Testis (tissue), 3 donors: Measurements from ENCODE around the gene OSM. TPM values are rescaled to one million over a fixed set of nuclear protein-coding genes. Genes with fewer than 3 reads are reported as not detected.

Experiments used
- DNase-seq: peaks from one replicate; pipeline ENCODE4 v3.0.0-alpha.2; 2019
- H3K27ac ChIP-seq, 2 donors: fragments of 200-600 bp; sonication (generic); one replicate each; pipeline ENCODE4 v1.5.1; 2019
- H3K27me3 ChIP-seq: fragments of 200-600 bp; sonication (generic); one replicate; pipeline ENCODE4 v1.5.1; 2019
- H3K36me3 ChIP-seq: fragments of 200-600 bp; sonication (generic); one replicate; pipeline ENCODE4 v1.5.1; 2017; ENCODE audit warnings: low read depth; ENCODE audit errors: missing control alignments
- H3K4me1 ChIP-seq: fragments of 200-600 bp; sonication (generic); one replicate; pipeline ENCODE4 v1.5.1; 2019
- H3K4me3 ChIP-seq, 2 donors: fragments of 200-600 bp; sonication (generic); one replicate each; pipeline ENCODE4 v1.5.1; 2017 to 2019
- H3K9me3 ChIP-seq: fragments of 200-600 bp; sonication (generic); one replicate; pipeline ENCODE4 v1.5.1; 2017
- CTCF ChIP-seq, 3 experiments: fragments of 450-650 bp in 2 of 3; fragments of 200-600 bp in 1 of 3; sonication (generic) in 1 of 3; IDR thresholded peaks; one replicate each; pipeline ENCODE4 v1.5.1; 2016 to 2019; ENCODE audit warnings: antibody characterized with exemption in 3 of 3, mild to moderate bottlenecking in 2 of 3, moderate library complexity in 1 of 3
- POLR2A ChIP-seq: fragments of 450-650 bp; IDR thresholded peaks from one replicate; pipeline ENCODE4 v1.6.1; 2017; ENCODE audit warnings: antibody characterized with exemption, mild to moderate bottlenecking, moderate library complexity
- WGBS, 2 donors: methylation state at CpG; one replicate each; pipeline ENCODE4 v1.1.5; 2018; 5-methylcytosine and 5-hydroxymethylcytosine counted together
- intact Hi-C: fragments of 100-400 bp; cut with DNase I; formaldehyde crosslinking; loops from one replicate; pipeline ENCODE4 v1.15.1; 2023; ENCODE audit warnings: low total_unique reads
- polyA plus RNA-seq: library from polyadenylated mRNA; stranded (reverse); fragments of 350-450 nt; fragmentation: Illumina TruSeq; extraction: RNeasy Lipid Tissue Mini Kit (QIAGEN cat#74804); gene quantifications from one replicate; pipeline ENCODE4 v1.2.3, GENCODE V29; 2014; ENCODE audit warnings: low read depth, low replicate concordance; ENCODE audit not compliant: insufficient read depth
- total RNA-seq, 2 donors: library from RNA; depleted of rRNA; stranded (reverse); fragments of >200 nt; gene quantifications; one replicate each; pipeline ENCODE4 v1.2.3, GENCODE V29; 2016

The OSM gene
- total and polyA plus RNA-seq, 3 donors from 2014 or later: 0.69 to 1.6 TPM; not detected in 1

- TF ChIP-seq CTCF (IDR thresholded peaks at IDR 0.05) (no peak), POLR2A (no peak)
- peaks cover 4% of the 10 kb centered on the region for H3K4me1 ChIP-seq
- no peak overlapping the region for H3K27ac ChIP-seq
- H3K27me3 ChIP-seq: no peaks in the 10 kb centered on the region
- intact Hi-C loops: loop anchor here (10.0 kb wide), 1 partner anchor 563 kb away; no protein-coding TSS in a partner anchor
- no peak overlapping the region for H3K4me3 ChIP-seq
- H3K36me3 ChIP-seq: no peaks in the 10 kb centered on the region
- DNase-seq: no peak
- WGBS, 2 donors: 86 to 87% methylated on average over 10 to 14 of the region's 14 CpGs
- no peaks in the 10 kb centered on the region for H3K9me3 ChIP-seq
Observed at GRCh38 chr22:30267382-30268302, 991 bp upstream of the OSM start.

DNA sequence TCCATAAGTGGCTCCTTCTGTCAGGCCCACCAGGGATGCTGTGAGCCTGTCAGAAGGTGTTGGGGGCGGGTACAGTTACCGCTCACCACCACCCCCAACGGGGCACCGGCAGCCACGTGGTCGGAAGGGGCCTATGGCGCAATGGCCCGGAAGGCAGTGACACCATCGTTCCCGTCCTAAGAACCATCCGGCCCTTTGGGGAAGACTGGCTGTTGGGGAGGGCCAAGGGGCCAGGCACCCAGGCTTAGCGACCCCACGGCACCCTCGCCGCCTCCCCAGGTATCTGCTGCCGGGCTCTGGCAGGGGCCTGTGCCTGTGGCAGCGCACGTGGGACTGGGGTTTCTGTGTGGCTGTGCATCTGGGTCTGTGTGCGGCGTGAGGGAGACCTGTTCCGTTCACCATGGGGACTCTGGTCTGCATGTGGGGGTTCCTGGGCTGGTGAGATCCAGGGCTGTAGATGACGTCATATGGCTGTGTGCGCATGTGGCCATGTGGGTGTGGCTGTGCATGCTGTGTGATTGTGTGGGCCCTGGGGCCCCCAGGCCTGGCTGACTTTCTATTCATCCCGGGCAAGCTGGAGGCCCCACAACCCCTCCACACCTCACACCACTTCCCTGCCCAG is 717 bp downstream of the OSM start:
- Histone ChIP-seq H3K36me3 (no peaks in the 10 kb centered on the region), H3K27ac (no peak overlapping the region), H3K9me3 (no peaks in the 10 kb centered on the region), H3K4me3 (peak overlapping the region in 1 of 2 donors; percentile 7), H3K27me3 (no peaks in the 10 kb centered on the region), H3K4me1 (peaks cover 4% of the 10 kb centered on the region)
- intact Hi-C loops: loop anchor here (10.0 kb wide), 1 partner anchor 561 kb away; no protein-coding TSS in a partner anchor
- no peak for DNase-seq
- 67 to 82% methylated on average over 10 to 24 of the region's 24 CpGs for WGBS, 2 donors
- TF ChIP-seq POLR2A (no peak), CTCF (IDR thresholded peaks at IDR 0.05) (no peak)

- H3K4me1 ChIP-seq: peaks cover 4% of the 10 kb centered on the region
- H3K4me3 ChIP-seq: no peak overlapping the region
- no peaks in the 10 kb centered on the region for H3K36me3 ChIP-seq
- H3K9me3 ChIP-seq: no peaks in the 10 kb centered on the region
- no peak overlapping the region for H3K27ac ChIP-seq
- no peak for TF ChIP-seq POLR2A
- no peak for TF ChIP-seq CTCF (IDR thresholded peaks at IDR 0.05)
- no peaks in the 10 kb centered on the region for H3K27me3 ChIP-seq
- 88 to 96% methylated on average over 3 to 9 of the region's 9 CpGs for WGBS, 2 donors
- intact Hi-C loops: loop anchor here (10.0 kb wide), 1 partner anchor 560 kb away; no protein-coding TSS in a partner anchor
- DNase-seq: no peak
Observed at GRCh38 chr22:30265131-30265720, 1.4 kb downstream of the OSM start.

- peaks cover 4% of the 10 kb centered on the region for H3K4me1 ChIP-seq
- intact Hi-C loops: loop anchor here (5.0 to 10.0 kb wide), 2 partner anchors 123 to 559 kb away; partner anchors contain the start of gene RNF215
- no peak for TF ChIP-seq POLR2A
- TF ChIP-seq CTCF (IDR thresholded peaks at IDR 0.05): no peak
- no peaks in the 10 kb centered on the region for H3K9me3 ChIP-seq
- no peaks in the 10 kb centered on the region for H3K36me3 ChIP-seq
- no peak overlapping the region for H3K27ac ChIP-seq
- WGBS, 2 donors: 91 to 96% methylated on average over 8 to 17 of the region's 17 CpGs
- H3K4me3 ChIP-seq: no peak overlapping the region
- H3K27me3 ChIP-seq: no peaks in the 10 kb centered on the region
- no peak for DNase-seq
Observed at GRCh38 chr22:30263883-30264282, 2.8 kb downstream of the OSM start.
